CD8-positive, alpha-beta memory T cell (primary cell): ENCODE data around the gene AP2M1. TPM values are rescaled to one million over a fixed set of nuclear protein-coding genes. Genes with fewer than 3 reads are reported as not detected.

Source experiments
- CTCF ChIA-PET: fragments of 350-600 bp; sonication (Branson Sonifier 250); formaldehyde crosslinking; loops from one replicate; lab custom pipeline; 2021; ENCODE audit warnings: antibody characterized with exemption; lab: Charles Lee
- POLR2A ChIA-PET: fragments of 350-600 bp; sonication (Branson Sonifier 250); formaldehyde crosslinking; loops from one replicate; lab custom pipeline; 2021; ENCODE audit warnings: antibody characterized with exemption; lab: Charles Lee
- DNase-seq, 5 donors: peaks; one replicate each; pipeline versions ENCODE4 v3.0.0 to v3.0.0-alpha.2; 2020 to 2022; ENCODE audit warnings: mixed read lengths in 1 of 5
- H3K27ac ChIP-seq: one replicate; pipeline ENCODE4 v1.7.0; 2013; ENCODE audit warnings: low read depth, mild to moderate bottlenecking, low read length, moderate library complexity
- H3K27me3 ChIP-seq: 2 replicates; pipeline ENCODE4 v1.7.0; 2013; ENCODE audit warnings: low read length, mild to moderate bottlenecking; ENCODE audit not compliant: insufficient read depth, poor library complexity, severe bottlenecking
- H3K36me3 ChIP-seq: 2 replicates; pipeline ENCODE4 v1.7.0; 2013; ENCODE audit warnings: mild to moderate bottlenecking, low read length, moderate library complexity; ENCODE audit not compliant: insufficient read depth
- H3K4me1 ChIP-seq: 2 replicates; pipeline ENCODE4 v1.7.0; 2013; ENCODE audit warnings: mild to moderate bottlenecking, low read length, moderate library complexity; ENCODE audit not compliant: insufficient read depth
- H3K4me3 ChIP-seq: 2 replicates; pipeline ENCODE4 v1.7.0; 2013; ENCODE audit warnings: mild to moderate bottlenecking, low read length
- H3K9me3 ChIP-seq: 2 replicates; pipeline ENCODE4 v1.7.0; 2013; ENCODE audit warnings: mild to moderate bottlenecking, low read length
- H3K27ac Mint-ChIP-seq, 8 donors: one replicate each; pipeline ENCODE4 v1.8.0; 2020 to 2021; ENCODE audit warnings: mixed read lengths in 8 of 8, mild to moderate bottlenecking in 6 of 8, inconsistent platforms in 3 of 8, moderate library complexity in 3 of 8
- H3K27me3 Mint-ChIP-seq, 2 donors: one replicate each; pipeline ENCODE4 v1.8.0; 2020 to 2021; ENCODE audit warnings: mixed read lengths in 2 of 2, mild to moderate bottlenecking in 1 of 2, moderate library complexity in 1 of 2
- H3K36me3 Mint-ChIP-seq, 3 donors: one replicate each; pipeline ENCODE4 v1.8.0; 2020 to 2021; ENCODE audit warnings: mixed read lengths in 3 of 3, inconsistent platforms in 1 of 3, mild to moderate bottlenecking in 1 of 3
- H3K4me1 Mint-ChIP-seq, 3 donors: one replicate each; pipeline ENCODE4 v1.8.0; 2020 to 2021; ENCODE audit warnings: mixed read lengths in 3 of 3, inconsistent platforms in 1 of 3, mild to moderate bottlenecking in 1 of 3
- H3K4me3 Mint-ChIP-seq, 7 donors: one replicate each; pipeline ENCODE4 v1.8.0; 2020 to 2021; ENCODE audit warnings: mixed read lengths in 7 of 7, mild to moderate bottlenecking in 6 of 7, moderate library complexity in 4 of 7, inconsistent platforms in 2 of 7
- H3K9me3 Mint-ChIP-seq, 5 donors: one replicate each; pipeline ENCODE4 v1.8.0; 2020 to 2022; ENCODE audit warnings: mixed read lengths in 5 of 5, mild to moderate bottlenecking in 3 of 5, moderate library complexity in 2 of 5, inconsistent platforms in 1 of 5
- polyA plus RNA-seq: library from polyadenylated mRNA; unstranded; fragments of 300-500 nt; fragmentation: Illumina TruSeq; gene quantifications from one replicate; pipeline ENCODE4 v1.2.3, GENCODE V29; 2021
- total RNA-seq, 2 experiments: library from RNA; stranded (reverse); gene quantifications; one replicate each; pipeline ENCODE4 v1.2.3, GENCODE V29; 2021

AP2M1 gene
- total and polyA plus RNA-seq, 3 experiments from 2014 or later: 265 to 270 (median 268) TPM

DNA sequence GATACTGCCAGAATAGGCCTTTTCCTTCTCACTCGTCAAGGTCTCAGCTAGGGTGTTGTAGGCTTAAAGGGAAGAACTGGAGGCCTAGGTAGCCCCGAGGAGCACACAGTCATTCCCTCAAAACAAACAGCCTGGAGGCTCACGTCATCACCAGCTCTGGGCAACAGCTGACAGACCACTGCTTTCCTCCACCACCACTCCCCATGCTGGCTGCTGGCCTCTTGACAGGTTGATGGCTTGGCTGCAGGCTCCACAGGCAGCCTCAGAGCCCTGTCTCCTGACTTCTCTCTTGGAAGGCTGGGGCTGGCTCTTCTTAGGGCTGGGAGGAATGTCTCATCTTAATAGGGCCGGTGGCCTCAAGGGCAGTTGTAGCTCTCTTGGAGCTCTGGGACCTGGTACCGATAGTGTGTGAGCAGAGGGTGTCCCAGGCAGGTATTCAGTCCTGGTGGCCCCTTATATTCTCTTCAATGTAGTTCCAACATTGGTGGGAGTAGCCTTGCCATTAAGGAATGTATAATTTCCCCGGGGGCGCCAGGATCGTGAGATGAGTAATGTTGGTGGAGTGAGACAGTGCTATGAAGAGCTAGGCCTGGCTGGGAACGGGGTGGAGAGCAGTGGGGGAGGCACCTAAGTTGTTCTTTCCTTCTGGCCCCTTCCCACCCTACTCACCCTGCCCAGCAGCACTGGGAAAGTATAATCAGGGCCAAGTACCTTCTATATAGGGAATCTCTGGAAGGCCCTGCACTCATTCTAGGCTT is 6.1 kb upstream of the AP2M1 start:
- DNase-seq: no peak
- Histone ChIP-seq H3K4me1 (no peaks in the 10 kb centered on the region), H3K27ac (no peak overlapping the region), H3K9me3 (no peaks in the 10 kb centered on the region), H3K27me3 (no peaks in the 10 kb centered on the region), H3K4me3 (no peak overlapping the region), H3K36me3 (peaks cover 28% of the 10 kb centered on the region)
- CTCF ChIA-PET: interaction anchor here (0.8 to 1.3 kb wide), 2 partner anchors 24 to 33 kb away, joined by 3 read pairs; partner anchors contain the start of gene EIF2B5
- Mint-ChIP-seq H3K4me1 (peaks cover 0 to 4% (median 2%) of the 10 kb centered on the region in 3 donors), H3K27me3 (no peaks in the 10 kb centered on the region), H3K9me3 (no peaks in the 10 kb centered on the region), H3K4me3 (no peak overlapping the region), H3K36me3 (peaks cover 0 to 69% (median 0%) of the 10 kb centered on the region in 3 donors), H3K27ac (peak overlapping the region in 1 of 8 donors; percentile 72)
- POLR2A ChIA-PET: interaction anchor here (0.5 to 1.4 kb wide), 2 partner anchors 32 to 622 kb away, joined by 3 to 4 read pairs; no protein-coding TSS in a partner anchor

DNA sequence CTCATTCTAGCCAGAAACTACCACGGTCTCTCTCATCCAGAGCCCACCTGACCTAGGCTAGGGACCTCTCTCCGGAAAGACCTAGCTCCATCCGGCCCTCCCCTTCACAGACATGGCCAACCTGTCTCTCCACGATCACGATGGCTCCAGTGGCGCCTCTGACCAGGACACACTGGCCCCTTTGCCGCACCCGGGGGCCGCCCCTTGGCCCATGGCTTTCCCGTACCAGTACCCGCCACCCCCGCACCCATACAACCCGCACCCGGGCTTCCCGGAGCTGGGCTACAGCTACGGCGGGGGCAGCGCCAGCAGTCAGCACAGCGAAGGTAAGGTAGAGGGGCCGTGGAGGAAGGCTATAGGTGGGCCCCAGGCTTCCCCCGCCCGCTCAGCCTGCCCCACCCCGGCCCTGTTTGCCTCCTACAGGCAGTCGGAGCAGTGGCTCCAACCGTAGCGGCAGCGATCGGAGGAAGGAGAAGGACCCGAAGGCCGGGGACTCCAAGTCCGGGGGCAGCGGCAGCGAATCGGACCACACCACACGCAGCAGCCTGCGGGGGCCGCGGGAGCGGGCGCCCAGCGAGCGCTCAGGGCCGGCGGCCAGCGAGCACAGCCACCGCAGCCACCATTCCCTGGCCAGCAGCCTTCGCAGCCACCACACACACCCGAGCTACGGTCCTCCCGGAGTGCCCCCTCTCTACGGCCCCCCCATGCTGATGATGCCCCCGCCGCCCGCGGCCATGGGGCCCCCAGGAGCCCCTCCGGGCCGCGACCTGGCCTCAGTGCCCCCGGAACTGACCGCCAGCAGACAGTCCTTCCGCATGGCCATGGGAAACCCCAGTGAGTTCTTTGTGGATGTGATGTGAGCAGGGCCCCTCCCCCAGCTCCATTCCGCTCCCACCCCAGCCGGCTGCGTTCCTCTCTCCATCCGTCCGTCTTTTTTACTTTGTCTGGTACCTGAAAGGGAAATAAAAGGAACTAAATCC is 4.5 kb upstream of the AP2M1 start:
- no peak overlapping the region for H3K4me3 Mint-ChIP-seq
- H3K36me3 ChIP-seq: peaks cover 21% of the 10 kb centered on the region
- ChIA-PET CTCF (interaction anchor here (0.8 to 1.1 kb wide), 2 partner anchors 18 to 35 kb away, joined by 3 read pairs; partner anchors contain the start of gene EIF2B5), POLR2A (no interaction called here)
- H3K9me3 Mint-ChIP-seq: no peaks in the 10 kb centered on the region
- peaks cover 4 to 8% (median 8%) of the 10 kb centered on the region in 3 donors for H3K4me1 Mint-ChIP-seq
- peak overlapping the region in 1 of 8 donors; percentile 71 for H3K27ac Mint-ChIP-seq
- DNase-seq: no peak
- H3K4me3 ChIP-seq: no peak overlapping the region
- H3K27me3 Mint-ChIP-seq: peaks cover 0 to 1% of the 10 kb centered on the region in 2 donors
- H3K9me3 ChIP-seq: no peaks in the 10 kb centered on the region
- H3K27me3 ChIP-seq: no peaks in the 10 kb centered on the region
- H3K27ac ChIP-seq: no peak overlapping the region
- H3K36me3 Mint-ChIP-seq: peaks cover 0 to 57% (median 0%) of the 10 kb centered on the region in 3 donors
- H3K4me1 ChIP-seq: no peaks in the 10 kb centered on the region

DNA sequence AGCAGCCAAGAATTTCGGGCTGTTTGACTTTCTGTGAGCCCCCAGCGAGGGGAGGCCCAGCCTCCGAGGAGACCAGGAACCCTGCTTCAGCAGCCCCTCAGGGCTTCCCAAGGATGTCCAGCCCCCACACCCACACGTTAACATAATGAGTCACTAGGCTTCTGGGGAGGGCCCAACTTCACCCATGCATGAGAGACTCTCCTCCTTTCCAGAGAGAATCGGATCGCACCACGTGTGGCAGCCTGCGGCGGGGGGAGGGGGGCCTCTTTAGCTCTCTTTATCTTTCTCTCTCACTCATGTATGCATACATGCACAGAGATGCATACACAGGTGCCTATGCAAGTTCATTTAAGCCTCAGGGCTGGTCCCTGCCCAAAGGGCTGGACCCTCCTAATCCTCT is 3.1 kb upstream of the AP2M1 start:
- Histone ChIP-seq H3K36me3 (peaks cover 9% of the 10 kb centered on the region), H3K27ac (no peak overlapping the region), H3K27me3 (no peaks in the 10 kb centered on the region), H3K4me1 (peaks cover 12% of the 10 kb centered on the region), H3K4me3 (no peak overlapping the region), H3K9me3 (no peaks in the 10 kb centered on the region)
- Mint-ChIP-seq H3K36me3 (peaks cover 0 to 49% (median 0%) of the 10 kb centered on the region in 3 donors), H3K9me3 (no peaks in the 10 kb centered on the region), H3K4me3 (no peak overlapping the region), H3K27me3 (peaks cover 0 to 1% of the 10 kb centered on the region in 2 donors), H3K27ac (peak overlapping the region in 2 of 8 donors; percentile 32 to 58), H3K4me1 (peaks cover 18 to 22% (median 22%) of the 10 kb centered on the region in 3 donors)
- CTCF ChIA-PET: interaction anchor here (1.1 kb wide), 1 partner anchor 19 kb away, joined by 3 read pairs; no protein-coding TSS in a partner anchor
- DNase-seq: no peak
- POLR2A ChIA-PET: no interaction called here

DNA sequence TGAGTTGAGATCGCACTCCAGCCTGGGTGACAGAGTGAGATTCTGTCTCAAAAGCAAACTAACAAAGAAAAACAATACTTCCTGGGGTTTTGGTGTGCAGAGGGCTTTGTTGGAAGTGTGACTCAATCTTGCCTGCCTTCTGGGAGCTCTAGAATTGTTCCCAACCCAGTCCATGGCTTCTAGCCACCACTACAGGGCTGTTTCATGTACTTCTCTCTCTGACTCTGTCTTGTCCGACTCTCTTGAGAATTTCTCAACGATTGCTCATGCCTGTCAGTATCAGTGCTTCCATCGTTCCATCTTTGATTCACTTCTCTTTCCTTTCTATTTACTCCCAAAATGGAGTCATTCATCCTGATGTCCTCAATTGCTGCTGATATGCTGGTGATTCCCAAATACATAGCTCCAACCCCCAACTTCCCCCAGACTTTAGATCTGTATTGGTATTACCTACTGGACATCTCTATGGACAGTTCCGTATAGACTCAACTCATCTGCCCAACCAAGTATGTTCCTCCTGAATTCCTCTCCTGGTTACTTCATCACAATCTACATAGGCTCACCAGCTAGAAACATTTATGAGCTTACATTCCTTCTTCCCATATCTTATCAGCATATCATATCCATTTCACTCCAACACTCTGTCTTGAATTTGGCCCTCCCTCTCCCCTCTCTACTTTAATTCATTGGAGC is 1.8 kb upstream of the AP2M1 start:
- Mint-ChIP-seq H3K9me3 (no peaks in the 10 kb centered on the region), H3K4me3 (no peak overlapping the region), H3K27me3 (peaks cover 0 to 1% of the 10 kb centered on the region in 2 donors), H3K4me1 (peaks cover 26 to 33% (median 27%) of the 10 kb centered on the region in 3 donors), H3K36me3 (peaks cover 0 to 49% (median 0%) of the 10 kb centered on the region in 3 donors), H3K27ac (peak overlapping the region in 5 of 8 donors; percentile 0 to 68 (median 11))
- ChIA-PET CTCF (interaction anchor here (1.0 to 1.7 kb wide), 4 partner anchors 16 to 288 kb away, joined by 4 to 5 read pairs (median 4); partner anchors contain the start of genes DVL3, EEF1AKMT4 and PARL), POLR2A (interaction anchor here (0.9 to 1.4 kb wide), 3 partner anchors 13 to 40 kb away, joined by 3 to 4 read pairs (median 3); partner anchors contain the start of genes ABCF3 and DVL3)
- no peak for DNase-seq
- Histone ChIP-seq H3K4me1 (peaks cover 24% of the 10 kb centered on the region), H3K27me3 (no peaks in the 10 kb centered on the region), H3K36me3 (peaks cover 3% of the 10 kb centered on the region), H3K27ac (no peak overlapping the region), H3K4me3 (no peak overlapping the region), H3K9me3 (no peaks in the 10 kb centered on the region)

DNA sequence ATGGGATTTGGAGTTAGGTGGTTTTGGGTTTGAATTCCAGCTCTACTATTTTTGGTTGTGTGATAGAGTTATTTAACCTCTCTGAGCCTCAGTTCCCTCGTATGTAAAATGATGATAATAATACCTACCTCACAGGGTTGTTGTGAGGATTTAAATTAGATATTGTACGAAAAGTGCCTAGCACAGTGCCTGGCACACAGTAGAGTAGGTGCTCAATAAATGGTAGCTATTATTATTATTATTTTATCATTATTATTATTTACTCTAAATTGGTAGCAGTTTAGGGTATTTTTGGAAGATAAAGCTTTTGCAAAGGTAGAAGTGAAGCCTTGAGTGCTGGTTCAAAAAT is 1.3 kb upstream of the AP2M1 start:
- peaks cover 0 to 50% (median 4%) of the 10 kb centered on the region in 3 donors for H3K36me3 Mint-ChIP-seq
- Histone ChIP-seq H3K27ac (no peak overlapping the region), H3K27me3 (no peaks in the 10 kb centered on the region), H3K4me3 (no peak overlapping the region), H3K9me3 (no peaks in the 10 kb centered on the region), H3K36me3 (peaks cover 4% of the 10 kb centered on the region), H3K4me1 (peaks cover 25% of the 10 kb centered on the region)
- H3K4me1 Mint-ChIP-seq: peaks cover 31 to 38% (median 33%) of the 10 kb centered on the region in 3 donors
- peaks cover 0 to 1% of the 10 kb centered on the region in 2 donors for H3K27me3 Mint-ChIP-seq
- ChIA-PET CTCF (interaction anchor here (0.7 to 2.0 kb wide), 6 partner anchors 16 to 289 kb away, joined by 3 to 10 read pairs (median 4); partner anchors contain the start of genes DVL3, EEF1AKMT4 and PARL), POLR2A (interaction anchor here (0.9 to 1.4 kb wide), 4 partner anchors 12 to 126 kb away, joined by 3 to 5 read pairs (median 4); partner anchors contain the start of genes ABCF3, DVL3 and PSMD2)
- no peaks in the 10 kb centered on the region for H3K9me3 Mint-ChIP-seq
- no peak for DNase-seq
- H3K27ac Mint-ChIP-seq: peak overlapping the region in 1 of 8 donors; percentile 85
- H3K4me3 Mint-ChIP-seq: no peak overlapping the region

DNA sequence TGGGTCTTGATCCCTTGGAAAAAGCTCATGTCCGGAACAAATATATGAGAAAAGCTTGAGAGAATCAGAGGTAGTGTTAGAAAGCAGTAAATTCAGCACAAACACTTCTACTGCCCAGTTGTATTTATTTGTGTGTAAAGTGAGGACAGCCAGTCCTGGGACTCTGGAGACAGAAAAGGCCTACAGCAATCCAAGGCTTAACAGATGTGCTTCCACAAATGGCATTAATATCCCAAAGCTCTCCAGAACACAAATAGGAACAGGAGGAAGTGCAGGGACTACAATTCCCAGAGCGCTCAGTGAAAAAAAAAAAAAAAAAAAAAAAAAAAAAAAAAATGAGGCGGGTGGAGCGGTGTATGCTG is 390 bp upstream of the AP2M1 start:
- Mint-ChIP-seq H3K36me3 (peaks cover 0 to 54% (median 9%) of the 10 kb centered on the region in 3 donors), H3K4me1 (peaks cover 32 to 47% (median 42%) of the 10 kb centered on the region in 3 donors), H3K27me3 (peaks cover 0 to 1% of the 10 kb centered on the region in 2 donors), H3K9me3 (no peaks in the 10 kb centered on the region), H3K27ac (peak overlapping the region; percentile 85 to 95 (median 88)), H3K4me3 (peak overlapping the region; percentile 90 to 99 (median 92))
- POLR2A ChIA-PET: interaction anchor here (1.1 to 1.8 kb wide), 5 partner anchors 10 to 125 kb away, joined by 3 to 8 read pairs (median 6); partner anchors contain the start of genes ABCF3, EIF2B5 and PSMD2
- peaks cover 14% of the 10 kb centered on the region for H3K36me3 ChIP-seq
- DNase-seq: no peak
- no peak overlapping the region for H3K4me3 ChIP-seq
- H3K27ac ChIP-seq: no peak overlapping the region
- H3K9me3 ChIP-seq: no peaks in the 10 kb centered on the region
- CTCF ChIA-PET: interaction anchor here (0.7 to 2.0 kb wide), 5 partner anchors 17 to 290 kb away, joined by 3 to 10 read pairs (median 4); partner anchors contain the start of genes EEF1AKMT4 and PARL
- peaks cover 25% of the 10 kb centered on the region for H3K4me1 ChIP-seq
- H3K27me3 ChIP-seq: no peaks in the 10 kb centered on the region
